Loucy (cell line): ENCODE measurements around the gene COQ3.
"Not testable (repeated sequence)": the region's sequence is repeated elsewhere in the genome, so short reads cannot be mapped to it uniquely, and the experiment has no call there.

Source experiments
- EZH2phosphoT487 ChIP-seq: fragments of 200-600 bp; IDR thresholded peaks from 2 replicates; pipeline ENCODE4 v1.6.1; 2018; ENCODE audit warnings: antibody characterized with exemption, mild to moderate bottlenecking, moderate library complexity, borderline replicate concordance
- TF ChIP-seq, protein P1 (sequence below): fragments of 200-600 bp; sonication (generic); conservative IDR thresholded peaks from 2 replicates; pipeline ENCODE4 v1.5.1; 2014; ENCODE audit warnings: mild to moderate bottlenecking, antibody characterized with exemption, low read length

- TF ChIP-seq, protein P1, sequence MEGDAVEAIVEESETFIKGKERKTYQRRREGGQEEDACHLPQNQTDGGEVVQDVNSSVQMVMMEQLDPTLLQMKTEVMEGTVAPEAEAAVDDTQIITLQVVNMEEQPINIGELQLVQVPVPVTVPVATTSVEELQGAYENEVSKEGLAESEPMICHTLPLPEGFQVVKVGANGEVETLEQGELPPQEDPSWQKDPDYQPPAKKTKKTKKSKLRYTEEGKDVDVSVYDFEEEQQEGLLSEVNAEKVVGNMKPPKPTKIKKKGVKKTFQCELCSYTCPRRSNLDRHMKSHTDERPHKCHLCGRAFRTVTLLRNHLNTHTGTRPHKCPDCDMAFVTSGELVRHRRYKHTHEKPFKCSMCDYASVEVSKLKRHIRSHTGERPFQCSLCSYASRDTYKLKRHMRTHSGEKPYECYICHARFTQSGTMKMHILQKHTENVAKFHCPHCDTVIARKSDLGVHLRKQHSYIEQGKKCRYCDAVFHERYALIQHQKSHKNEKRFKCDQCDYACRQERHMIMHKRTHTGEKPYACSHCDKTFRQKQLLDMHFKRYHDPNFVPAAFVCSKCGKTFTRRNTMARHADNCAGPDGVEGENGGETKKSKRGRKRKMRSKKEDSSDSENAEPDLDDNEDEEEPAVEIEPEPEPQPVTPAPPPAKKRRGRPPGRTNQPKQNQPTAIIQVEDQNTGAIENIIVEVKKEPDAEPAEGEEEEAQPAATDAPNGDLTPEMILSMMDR: not testable (repeated sequence)
- not testable (repeated sequence) for TF ChIP-seq EZH2phosphoT487
Observed at GRCh38 chr6:99335298-99335697, 58.7 kb downstream of the COQ3 start.
